ENCODE data around the gene SYT17.
A peak's percentile ranks its signal among the peaks of the same experiment; 100 is the strongest.

SYT17 gene

DNA sequence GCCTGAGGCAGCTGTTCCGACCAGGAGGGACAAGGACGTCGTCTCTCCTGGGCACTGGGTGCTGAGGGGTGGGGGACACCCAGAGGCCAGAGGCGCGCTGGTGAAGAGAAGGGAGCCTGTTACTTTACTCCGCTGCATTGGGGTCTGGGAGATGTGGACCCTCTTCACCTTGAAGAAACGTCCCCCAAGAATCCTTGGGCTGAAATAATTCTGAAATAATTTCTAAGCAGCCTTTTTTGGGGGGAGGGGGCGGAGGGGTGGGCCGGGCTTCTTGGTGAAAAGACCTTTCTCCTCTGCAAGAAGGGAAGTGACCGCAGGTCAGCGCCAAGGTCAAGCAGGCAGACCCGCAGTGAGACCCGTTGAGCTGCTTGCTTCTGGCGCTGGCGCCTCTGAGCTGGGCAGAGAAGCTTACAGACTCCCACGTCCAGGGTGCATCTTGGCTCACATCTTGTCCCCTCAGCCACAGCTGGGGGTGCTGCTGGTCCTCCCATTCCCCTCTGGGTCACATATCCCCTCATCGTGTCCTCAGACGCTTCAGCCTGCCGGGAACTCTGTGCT, 1.1 kb downstream of the SYT17 start:
- H3K27ac ChIP-seq (ENCODE audit: low read depth, low read length, poor library complexity, severe bottlenecking), result no peak overlapping the region
- peaks cover 5% of the 10 kb centered on the region for H3K4me1 ChIP-seq (ENCODE audit: insufficient read depth, low read length, severe bottlenecking)
- H3K9me2 ChIP-seq (ENCODE audit: low read depth, low read length), result no peaks in the 10 kb centered on the region
- no peak overlapping the region for H2AFZ ChIP-seq (ENCODE audit: low read length)
- TF ChIP-seq EZH2 (IDR thresholded peaks at IDR 0.05; ENCODE audit: borderline replicate concordance, low read length), result no peak
- no peaks in the 10 kb centered on the region; the same call in 1 of the 2 replicates for H3K27me3 ChIP-seq (ENCODE audit: insufficient read depth, low read length)
- peak overlapping the region; percentile 46; the same call in 1 of the 2 replicates for H3K4me2 ChIP-seq (ENCODE audit: low read length)
- H3K9me3 ChIP-seq (ENCODE audit: low read length), result no peaks in the 10 kb centered on the region
- H3K79me2 ChIP-seq (ENCODE audit: insufficient read depth, low read length), result no peaks in the 10 kb centered on the region
- no peaks in the 10 kb centered on the region for H4K20me1 ChIP-seq (ENCODE audit: insufficient read depth, low read length)
- H3K9ac ChIP-seq (ENCODE audit: low read length), result no peak overlapping the region
- no peaks in the 10 kb centered on the region for H3K36me3 ChIP-seq (ENCODE audit: insufficient read depth, low read length)
- no peaks in the 10 kb centered on the region for H3F3A ChIP-seq (ENCODE audit: insufficient read depth, low read length)
- no peak overlapping the region for H3K4me3 ChIP-seq (ENCODE audit: low read depth, low read length, poor library complexity, severe bottlenecking)

GRCh38 chr16:19170043-19170655, 2.1 kb downstream of the SYT17 start:
- Histone ChIP-seq H3K4me3 (ENCODE audit: low read depth, low read length, poor library complexity, severe bottlenecking) (no peak overlapping the region), H3K36me3 (ENCODE audit: insufficient read depth, low read length) (no peaks in the 10 kb centered on the region), H3K79me2 (ENCODE audit: insufficient read depth, low read length) (no peaks in the 10 kb centered on the region), H3K9me2 (ENCODE audit: low read depth, low read length) (no peaks in the 10 kb centered on the region), H2AFZ (ENCODE audit: low read length) (no peak overlapping the region), H3F3A (ENCODE audit: insufficient read depth, low read length) (no peaks in the 10 kb centered on the region), H3K9ac (ENCODE audit: low read length) (no peak overlapping the region), H3K4me2 (ENCODE audit: low read length) (no peak overlapping the region), H3K27ac (ENCODE audit: low read depth, low read length, poor library complexity, severe bottlenecking) (no peak overlapping the region), H3K9me3 (ENCODE audit: low read length) (no peaks in the 10 kb centered on the region), H3K27me3 (ENCODE audit: insufficient read depth, low read length) (no peaks in the 10 kb centered on the region; the same call in 1 of the 2 replicates), H4K20me1 (ENCODE audit: insufficient read depth, low read length) (no peaks in the 10 kb centered on the region), H3K4me1 (ENCODE audit: insufficient read depth, low read length, severe bottlenecking) (peaks cover 5% of the 10 kb centered on the region)
- no peak for TF ChIP-seq CTCF (IDR thresholded peaks at IDR 0.05; ENCODE audit: low read length)

- Histone ChIP-seq H3K9me2 (ENCODE audit: low read depth, low read length) (no peaks in the 10 kb centered on the region), H3K4me1 (ENCODE audit: insufficient read depth, low read length, severe bottlenecking) (peaks cover 5% of the 10 kb centered on the region), H3K27ac (ENCODE audit: low read depth, low read length, poor library complexity, severe bottlenecking) (no peak overlapping the region), H3K9me3 (ENCODE audit: low read length) (no peaks in the 10 kb centered on the region), H3K4me2 (ENCODE audit: low read length) (no peak overlapping the region), H3K27me3 (ENCODE audit: insufficient read depth, low read length) (no peaks in the 10 kb centered on the region; the same call in 1 of the 2 replicates), H3K79me2 (ENCODE audit: insufficient read depth, low read length) (no peaks in the 10 kb centered on the region), H2AFZ (ENCODE audit: low read length) (no peak overlapping the region), H3K9ac (ENCODE audit: low read length) (no peak overlapping the region), H4K20me1 (ENCODE audit: insufficient read depth, low read length) (no peaks in the 10 kb centered on the region), H3K36me3 (ENCODE audit: insufficient read depth, low read length) (no peaks in the 10 kb centered on the region), H3K4me3 (ENCODE audit: low read depth, low read length, poor library complexity, severe bottlenecking) (no peak overlapping the region), H3F3A (ENCODE audit: insufficient read depth, low read length) (no peaks in the 10 kb centered on the region)
- TF ChIP-seq CTCF (IDR thresholded peaks at IDR 0.05; ENCODE audit: low read length), result no peak
- no peak for TF ChIP-seq EZH2 (IDR thresholded peaks at IDR 0.05; ENCODE audit: borderline replicate concordance, low read length)
These were observed 4.2 kb downstream of the SYT17 start for GRCh38 chr16:19172098-19172780.

All from OCI-LY1 (cell line).